Measurements from ENCODE around the gene SLC29A3.
"Not testable (repeated sequence)": the region's sequence is repeated elsewhere in the genome, so short reads cannot be mapped to it uniquely, and the experiment has no call there.

- TF ChIP-seq USF2 (IDR thresholded peaks at IDR 0.05; ENCODE audit: borderline replicate concordance, low read depth, low read length); FOXM1 (IDR thresholded peaks at IDR 0.05; ENCODE audit: low read depth); CTCF (IDR thresholded peaks at IDR 0.05); MEF2A (IDR thresholded peaks at IDR 0.05; ENCODE audit: borderline replicate concordance, low read depth); TAF1 (IDR thresholded peaks at IDR 0.05; ENCODE audit: borderline replicate concordance, low read depth, low read length); ELF1 (IDR thresholded peaks at IDR 0.05); MAX (IDR thresholded peaks at IDR 0.05; ENCODE audit: low read depth); POLR2AphosphoS5 (IDR thresholded peaks at IDR 0.05; ENCODE audit: low read depth, low read length); EP300 (IDR thresholded peaks at IDR 0.05; ENCODE audit: borderline replicate concordance in 1 of 2, low read depth in 1 of 2, low read length in 1 of 2); EZH2phosphoT487 (IDR thresholded peaks at IDR 0.05; ENCODE audit: borderline replicate concordance, low read depth): not testable (repeated sequence)
Measured at GRCh38 chr10:71272974-71273373, 46.1 kb upstream of the SLC29A3 start.

All from SK-N-SH (cell line).